ENCODE results near the gene WDR27.

DNA sequence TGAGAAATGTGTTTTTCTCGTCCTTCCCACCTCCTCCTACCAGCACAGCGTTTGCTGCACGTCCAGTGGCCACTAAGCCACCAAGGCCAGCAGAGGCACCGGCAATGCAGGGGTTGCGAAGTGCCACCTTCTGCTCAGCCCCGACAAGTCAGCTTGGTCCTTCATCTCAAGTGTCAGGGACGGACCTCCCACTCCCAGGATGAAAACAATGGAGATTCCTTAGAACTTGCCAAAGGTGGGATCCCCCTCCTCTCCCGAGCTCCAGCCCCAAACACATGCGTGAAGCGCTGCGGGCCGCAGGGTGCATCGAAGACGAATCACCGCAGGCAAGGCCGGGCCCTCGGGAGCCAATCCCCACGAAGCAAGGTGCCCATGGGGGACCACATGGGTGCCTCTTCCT lies 60.8 kb downstream of the WDR27 start:
- TF ChIP-seq, protein P1, sequence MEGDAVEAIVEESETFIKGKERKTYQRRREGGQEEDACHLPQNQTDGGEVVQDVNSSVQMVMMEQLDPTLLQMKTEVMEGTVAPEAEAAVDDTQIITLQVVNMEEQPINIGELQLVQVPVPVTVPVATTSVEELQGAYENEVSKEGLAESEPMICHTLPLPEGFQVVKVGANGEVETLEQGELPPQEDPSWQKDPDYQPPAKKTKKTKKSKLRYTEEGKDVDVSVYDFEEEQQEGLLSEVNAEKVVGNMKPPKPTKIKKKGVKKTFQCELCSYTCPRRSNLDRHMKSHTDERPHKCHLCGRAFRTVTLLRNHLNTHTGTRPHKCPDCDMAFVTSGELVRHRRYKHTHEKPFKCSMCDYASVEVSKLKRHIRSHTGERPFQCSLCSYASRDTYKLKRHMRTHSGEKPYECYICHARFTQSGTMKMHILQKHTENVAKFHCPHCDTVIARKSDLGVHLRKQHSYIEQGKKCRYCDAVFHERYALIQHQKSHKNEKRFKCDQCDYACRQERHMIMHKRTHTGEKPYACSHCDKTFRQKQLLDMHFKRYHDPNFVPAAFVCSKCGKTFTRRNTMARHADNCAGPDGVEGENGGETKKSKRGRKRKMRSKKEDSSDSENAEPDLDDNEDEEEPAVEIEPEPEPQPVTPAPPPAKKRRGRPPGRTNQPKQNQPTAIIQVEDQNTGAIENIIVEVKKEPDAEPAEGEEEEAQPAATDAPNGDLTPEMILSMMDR (IDR thresholded peaks at IDR 0.05): no peak
- no peak for TF ChIP-seq POLR2AphosphoS5 (IDR thresholded peaks at IDR 0.05)
- no peak for TF ChIP-seq POLR2A (IDR thresholded peaks at IDR 0.05)
- no peak for TF ChIP-seq EP300 (IDR thresholded peaks at IDR 0.05)
